ENCODE measurements around the gene SEPSECS. TPM values are rescaled to one million over a fixed set of nuclear protein-coding genes. Genes with fewer than 3 reads are reported as not detected.

Gene SEPSECS
- 7.5 and 9.4 TPM in 2 replicates for total RNA-seq (2022)
- Bru-seq, nascent RNA: percentile 69 among the genes with signal in this experiment
- BruChase-seq, experiment 1, labeled RNA remaining after a 6-hour chase: percentile 48 among the genes with signal in this experiment
- BruChase-seq, experiment 2, labeled RNA remaining after a 2-hour chase: percentile 58 among the genes with signal in this experiment
- long read RNA-seq, full-length matches to known transcripts: 5 of 6 reads
- long read RNA-seq, partial matches to known transcripts: 0 of 6 reads
- long read RNA-seq, other reads (novel, unspliced or antisense): 1 of 6 reads

- CTCF ChIA-PET: interaction anchor here (0.5 to 1.4 kb wide), 4 partner anchors 140 to 497 kb away, joined by 3 to 4 read pairs (median 4); partner anchors contain the start of gene ZCCHC4
- BruUV-seq (replicated peaks): no TSS peak
- H3K4me1 Mint-ChIP-seq (ENCODE audit: low read depth, unreplicated experiment): peaks cover 18% of the 10 kb centered on the region
- H3K36me3 Mint-ChIP-seq (ENCODE audit: insufficient read depth, unreplicated experiment): peaks cover 26% of the 10 kb centered on the region
- DNase-seq: peak; percentile 91
- intact Hi-C loops (cut with micrococcal nuclease; ENCODE audit: unreplicated experiment): loop anchor here (10.0 kb wide), 1 partner anchor 685 kb away; no protein-coding TSS in a partner anchor
- peak within 1 kb of the TSS; percentile 97 for H3K4me3 Mint-ChIP-seq (ENCODE audit: low read depth, unreplicated experiment)
- no peak for TF ChIP-seq CTCF (IDR thresholded peaks at IDR 0.05; ENCODE audit: unreplicated experiment)
- no peaks in the 10 kb centered on the region for H3K9me3 Mint-ChIP-seq (ENCODE audit: low read depth, unreplicated experiment)
- peak within 1 kb of the TSS; percentile 91 for H3K27ac Mint-ChIP-seq (ENCODE audit: unreplicated experiment)
- no peaks in the 10 kb centered on the region for H3K27me3 Mint-ChIP-seq (ENCODE audit: unreplicated experiment)
Measured at GRCh38 chr4:25159837-25160713, at the start of gene SEPSECS. TSS of gene SEPSECS (minus strand) at chr4:25160449. CDS start at chr4:25160369, 80 bp downstream.

GRCh38 chr4:25209702-25210101 lies 49.5 kb upstream of the SEPSECS start:
- intact Hi-C loops (cut with micrococcal nuclease; ENCODE audit: unreplicated experiment): no loop called here
- H3K4me3 Mint-ChIP-seq (ENCODE audit: low read depth, unreplicated experiment): no peak overlapping the region
- no TSS peak for BruUV-seq (replicated peaks)
- H3K27ac Mint-ChIP-seq (ENCODE audit: unreplicated experiment): no peak overlapping the region
- CTCF ChIA-PET: no interaction called here
- H3K4me1 Mint-ChIP-seq (ENCODE audit: low read depth, unreplicated experiment): no peaks in the 10 kb centered on the region
- no peak for DNase-seq
- TF ChIP-seq CTCF (IDR thresholded peaks at IDR 0.05; ENCODE audit: unreplicated experiment): no peak
- no peaks in the 10 kb centered on the region for H3K27me3 Mint-ChIP-seq (ENCODE audit: unreplicated experiment)
- no peaks in the 10 kb centered on the region for H3K36me3 Mint-ChIP-seq (ENCODE audit: insufficient read depth, unreplicated experiment)
- H3K9me3 Mint-ChIP-seq (ENCODE audit: low read depth, unreplicated experiment): no peaks in the 10 kb centered on the region

GRCh38 chr4:25207997-25208396 lies 47.7 kb upstream of the SEPSECS start:
- no peak for DNase-seq
- Mint-ChIP-seq H3K4me1 (ENCODE audit: low read depth, unreplicated experiment) (no peaks in the 10 kb centered on the region), H3K4me3 (ENCODE audit: low read depth, unreplicated experiment) (no peak overlapping the region), H3K36me3 (ENCODE audit: insufficient read depth, unreplicated experiment) (no peaks in the 10 kb centered on the region), H3K27ac (ENCODE audit: unreplicated experiment) (no peak overlapping the region), H3K27me3 (ENCODE audit: unreplicated experiment) (no peaks in the 10 kb centered on the region), H3K9me3 (ENCODE audit: low read depth, unreplicated experiment) (no peaks in the 10 kb centered on the region)
- intact Hi-C loops (cut with micrococcal nuclease; ENCODE audit: unreplicated experiment): no loop called here
- TF ChIP-seq CTCF (IDR thresholded peaks at IDR 0.05; ENCODE audit: unreplicated experiment): no peak
- CTCF ChIA-PET: no interaction called here
- no TSS peak for BruUV-seq (replicated peaks)

GRCh38 chr4:25198713-25199112 lies 38.5 kb upstream of the SEPSECS start:
- CTCF ChIA-PET: no interaction called here

More at GRCh38 chr4:25198713-25199112, 38.5 kb upstream of the SEPSECS start:
- BruUV-seq (replicated peaks): no TSS peak
- intact Hi-C loops (cut with micrococcal nuclease; ENCODE audit: unreplicated experiment): no loop called here
- no peak for DNase-seq
- H3K4me3 Mint-ChIP-seq (ENCODE audit: low read depth, unreplicated experiment): no peak overlapping the region
- H3K27ac Mint-ChIP-seq (ENCODE audit: unreplicated experiment): no peak overlapping the region
- H3K36me3 Mint-ChIP-seq (ENCODE audit: insufficient read depth, unreplicated experiment): no peaks in the 10 kb centered on the region
- TF ChIP-seq CTCF (IDR thresholded peaks at IDR 0.05; ENCODE audit: unreplicated experiment): no peak
- H3K4me1 Mint-ChIP-seq (ENCODE audit: low read depth, unreplicated experiment): no peaks in the 10 kb centered on the region
- H3K27me3 Mint-ChIP-seq (ENCODE audit: unreplicated experiment): no peaks in the 10 kb centered on the region
- no peaks in the 10 kb centered on the region for H3K9me3 Mint-ChIP-seq (ENCODE audit: low read depth, unreplicated experiment)
